ENCODE results near the gene AOX1.

GRCh38 chr2:200662727-200663126, 76.9 kb downstream of the AOX1 start:
- no peak for TF ChIP-seq CTCF (IDR thresholded peaks at IDR 0.05; ENCODE audit: low read length)
- TF ChIP-seq EZH2 (IDR thresholded peaks at IDR 0.05; ENCODE audit: borderline replicate concordance, low read length), result no peak

Measured in OCI-LY1 (cell line).